Measurements from ENCODE around the gene SGMS1.

- TF ChIP-seq SUZ12 (IDR thresholded peaks at IDR 0.05; ENCODE audit: extremely low read depth, insufficient read depth, insufficient read length) (no peak), ZNF274 (IDR thresholded peaks at IDR 0.05; ENCODE audit: low read depth, low read length) (no peak)
These were observed 4.6 kb downstream of the SGMS1 start for GRCh38 chr10:50619166-50619565.

All from NT2/D1 (cell line).